Measurements from ENCODE around the gene SGSM2. TPM values are rescaled to one million over a fixed set of nuclear protein-coding genes. Genes with fewer than 3 reads are reported as not detected.

The SGSM2 gene
- total RNA-seq, 1 experiment from 2014 or later: 47.2 TPM

GRCh38 chr17:2357237-2357636, 19.9 kb downstream of the SGSM2 start:
- no peak overlapping the region for H3K4me3 ChIP-seq (ENCODE audit: low read length)
- no peaks in the 10 kb centered on the region for H3K9me2 ChIP-seq (replicated peaks; ENCODE audit: low read length)
- no peak for TF ChIP-seq EZH2 (IDR thresholded peaks at IDR 0.05; ENCODE audit: low read length, unreplicated experiment)
- TF ChIP-seq EZH2phosphoT487 (IDR thresholded peaks at IDR 0.05; ENCODE audit: borderline replicate concordance, low read length): no peak
- TF ChIP-seq CTCF (conservative IDR thresholded peaks at IDR 0.05; ENCODE audit: low read depth, low read length): no peak
- H3F3A ChIP-seq (ENCODE audit: low read length, unreplicated experiment): no peaks in the 10 kb centered on the region
- H3K4me2 ChIP-seq (ENCODE audit: low read length): no peak overlapping the region
- CTCF ChIA-PET: no interaction called here
- POLR2A ChIA-PET (ENCODE audit: unreplicated experiment): no interaction called here
- no peaks in the 10 kb centered on the region for H3K9me3 ChIP-seq (ENCODE audit: low read length)
- no peak overlapping the region for H3K9ac ChIP-seq (ENCODE audit: low read length)
- intact Hi-C loops (cut with micrococcal nuclease): no loop called here
- H4K20me1 ChIP-seq (ENCODE audit: low read length): no peaks in the 10 kb centered on the region
- BruUV-seq (replicated peaks): no TSS peak
- DNase-seq (no peak), ATAC-seq (no peak)
- no peaks in the 10 kb centered on the region for H3K79me2 ChIP-seq (ENCODE audit: low read length)
- peaks cover 24% of the 10 kb centered on the region for H3K4me1 ChIP-seq (ENCODE audit: insufficient read depth, low read length)
- H3K36me3 ChIP-seq (ENCODE audit: low read depth, low read length): no peaks in the 10 kb centered on the region
- no peaks in the 10 kb centered on the region for H3K27me3 ChIP-seq (ENCODE audit: low read length)
- no peak overlapping the region for H3K27ac ChIP-seq (ENCODE audit: low read length)
- H2AFZ ChIP-seq (ENCODE audit: low read length): no peak overlapping the region

GRCh38 chr17:2357931-2358434, 20.7 kb downstream of the SGSM2 start:
- intact Hi-C loops (cut with micrococcal nuclease): loop anchor here (2.0 kb wide), 1 partner anchor 43 kb away; the partner anchor contains the start of gene MNT
- TF ChIP-seq EZH2phosphoT487 (IDR thresholded peaks at IDR 0.05; ENCODE audit: borderline replicate concordance, low read length): no peak
- TF ChIP-seq CTCF (conservative IDR thresholded peaks at IDR 0.05; ENCODE audit: low read depth, low read length): no peak
- TF ChIP-seq EZH2 (IDR thresholded peaks at IDR 0.05; ENCODE audit: low read length, unreplicated experiment): no peak
- no peak overlapping the region for H3K9ac ChIP-seq (ENCODE audit: low read length)
- H3K79me2 ChIP-seq (ENCODE audit: low read length): no peaks in the 10 kb centered on the region
- no peak overlapping the region for H2AFZ ChIP-seq (ENCODE audit: low read length)
- no peaks in the 10 kb centered on the region for H3K27me3 ChIP-seq (ENCODE audit: low read length)
- no peak for ATAC-seq
- peaks cover 24% of the 10 kb centered on the region for H3K4me1 ChIP-seq (ENCODE audit: insufficient read depth, low read length)
- ChIA-PET CTCF (no interaction called here), POLR2A (ENCODE audit: unreplicated experiment) (no interaction called here)
- DNase-seq: no peak
- no peaks in the 10 kb centered on the region for H3K9me2 ChIP-seq (replicated peaks; ENCODE audit: low read length)
- H3K4me2 ChIP-seq (ENCODE audit: low read length): no peak overlapping the region
- no peaks in the 10 kb centered on the region for H3K9me3 ChIP-seq (ENCODE audit: low read length)
- no TSS peak for BruUV-seq (replicated peaks)
- no peaks in the 10 kb centered on the region for H3F3A ChIP-seq (ENCODE audit: low read length, unreplicated experiment)
- H3K4me3 ChIP-seq (ENCODE audit: low read length): no peak overlapping the region
- no peaks in the 10 kb centered on the region for H4K20me1 ChIP-seq (ENCODE audit: low read length)
- no peak overlapping the region for H3K27ac ChIP-seq (ENCODE audit: low read length)
- no peaks in the 10 kb centered on the region for H3K36me3 ChIP-seq (ENCODE audit: low read depth, low read length)

- no peaks in the 10 kb centered on the region for H3K9me3 ChIP-seq (ENCODE audit: low read length)
- H3K36me3 ChIP-seq (ENCODE audit: low read depth, low read length): no peaks in the 10 kb centered on the region
- no TSS peak for BruUV-seq (replicated peaks)
- no peak overlapping the region for H3K9ac ChIP-seq (ENCODE audit: low read length)
- ChIA-PET POLR2A (ENCODE audit: unreplicated experiment) (no interaction called here), CTCF (no interaction called here)
- no peak for ATAC-seq
- intact Hi-C loops (cut with micrococcal nuclease): no loop called here
- H3K79me2 ChIP-seq (ENCODE audit: low read length): no peaks in the 10 kb centered on the region
- no peak overlapping the region for H2AFZ ChIP-seq (ENCODE audit: low read length)
- H3K4me2 ChIP-seq (ENCODE audit: low read length): no peak overlapping the region
- H3K9me2 ChIP-seq (replicated peaks; ENCODE audit: low read length): no peaks in the 10 kb centered on the region
- H3K4me3 ChIP-seq (ENCODE audit: low read length): no peak overlapping the region
- no peaks in the 10 kb centered on the region for H4K20me1 ChIP-seq (ENCODE audit: low read length)
- H3F3A ChIP-seq (ENCODE audit: low read length, unreplicated experiment): no peaks in the 10 kb centered on the region
- H3K4me1 ChIP-seq (ENCODE audit: insufficient read depth, low read length): peaks cover 17% of the 10 kb centered on the region
- no peaks in the 10 kb centered on the region for H3K27me3 ChIP-seq (ENCODE audit: low read length)
- no peak for DNase-seq
- TF ChIP-seq CTCF (conservative IDR thresholded peaks at IDR 0.05; ENCODE audit: low read depth, low read length): no peak
- no peak for TF ChIP-seq EZH2phosphoT487 (IDR thresholded peaks at IDR 0.05; ENCODE audit: borderline replicate concordance, low read length)
- TF ChIP-seq EZH2 (IDR thresholded peaks at IDR 0.05; ENCODE audit: low read length, unreplicated experiment): no peak
- H3K27ac ChIP-seq (ENCODE audit: low read length): no peak overlapping the region
These were observed 23.9 kb downstream of the SGSM2 start for GRCh38 chr17:2361010-2361760.
